GM18517 (cell line): Measurements from ENCODE around the gene NCKIPSD.
"Not testable (repeated sequence)": the region's sequence is repeated elsewhere in the genome, so short reads cannot be mapped to it uniquely, and the experiment has no call there.

Experiments used
- ATAC-seq: cut with Tn5 transposase; IDR thresholded peaks from one replicate; pipeline ENCODE4 v1.9.1; 2021; ENCODE audit warnings: mild to moderate bottlenecking, moderate library complexity; ENCODE audit not compliant: unreplicated experiment

Gene NCKIPSD

GRCh38 chr3:48685603-48686511 is at the start of gene NCKIPSD:
NCKIPSD (minus strand) TSS chr3:48685915; CDS start chr3:48685807, 108 bp downstream.
- peak; percentile 74 for ATAC-seq

DNA sequence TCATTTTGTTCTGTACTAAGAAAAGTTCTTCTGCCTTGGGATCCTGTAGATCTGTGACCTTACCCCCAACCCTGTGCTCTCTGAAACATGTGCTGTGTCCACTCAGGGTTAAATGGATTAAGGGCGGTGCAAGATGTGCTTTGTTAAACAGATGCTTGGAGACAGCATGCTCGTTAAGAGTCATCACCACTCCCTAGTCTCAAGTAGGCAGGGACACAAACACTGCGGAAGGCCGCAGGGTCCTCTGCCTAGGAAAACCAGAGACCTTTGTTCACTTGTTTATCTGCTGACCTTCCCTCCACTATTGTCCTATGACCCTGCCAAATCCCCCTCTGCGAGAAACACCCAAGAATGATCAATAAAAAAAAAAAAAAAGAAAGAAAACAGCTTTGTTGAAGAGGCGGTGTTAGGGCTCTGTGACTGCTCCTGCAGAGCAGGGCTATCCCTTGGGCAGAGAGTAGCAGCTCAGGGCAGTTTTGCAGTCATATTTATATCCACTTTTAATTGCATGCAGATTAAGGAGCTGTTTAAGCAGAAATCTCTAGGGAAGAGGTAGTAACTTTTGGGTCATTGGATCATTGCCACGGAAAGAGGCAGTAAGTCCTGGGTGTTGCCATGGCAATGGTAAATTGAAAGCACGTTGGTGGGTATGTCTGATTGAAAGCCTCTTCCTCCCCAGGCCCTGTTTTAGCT is 49.5 kb upstream of the NCKIPSD start:
- not testable (repeated sequence) for ATAC-seq

DNA sequence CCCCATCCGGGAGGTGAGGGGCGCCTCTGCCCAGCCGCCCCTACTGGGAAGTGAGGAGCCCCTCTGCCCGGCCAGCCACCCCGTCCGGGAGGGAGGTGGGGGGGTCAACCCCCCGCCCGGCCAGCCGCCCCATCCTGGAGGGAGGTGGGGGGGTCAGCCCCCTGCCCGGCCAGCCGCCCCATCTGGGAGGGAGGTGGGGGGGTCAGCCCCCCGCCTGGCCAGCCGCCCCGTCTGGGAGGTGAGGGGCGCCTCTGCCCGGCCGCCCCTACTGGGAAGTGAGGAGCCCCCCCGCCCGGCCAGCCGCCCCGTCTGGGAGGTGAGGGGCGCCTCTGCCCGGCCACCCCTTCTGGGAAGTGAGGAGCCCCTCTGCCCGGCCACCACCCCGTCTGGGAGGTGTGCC is 48.8 kb upstream of the NCKIPSD start:
- ATAC-seq, result not testable (repeated sequence)

- ATAC-seq, result not testable (repeated sequence)
These were observed 48.2 kb upstream of the NCKIPSD start for GRCh38 chr3:48733752-48734518.

GRCh38 chr3:48727511-48727910 is 41.8 kb upstream of the NCKIPSD start:
- ATAC-seq, result no peak

GRCh38 chr3:48725185-48725855 is 39.6 kb upstream of the NCKIPSD start:
- ATAC-seq, result not testable (repeated sequence)

- ATAC-seq, result no peak
These were observed 38.0 kb upstream of the NCKIPSD start for GRCh38 chr3:48723725-48724124.

DNA sequence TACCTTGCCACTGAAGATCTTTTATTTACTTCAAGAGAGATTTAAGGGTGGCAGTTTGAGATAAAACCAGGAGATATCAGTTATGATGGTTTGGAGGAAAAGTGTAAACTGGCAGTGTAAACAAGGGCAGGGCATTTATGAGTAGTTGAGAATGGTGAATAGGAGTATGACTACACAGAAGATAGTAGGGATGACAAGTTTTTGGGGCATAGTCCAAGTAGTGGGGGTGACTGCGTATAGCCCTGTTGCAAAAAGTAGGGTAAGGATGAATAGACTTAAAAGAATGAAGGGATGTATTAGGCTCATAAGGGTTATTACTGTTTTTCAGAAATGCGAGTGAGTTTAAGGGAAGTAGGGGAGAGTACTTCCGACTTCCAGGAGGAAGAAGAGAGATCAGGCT is 37.6 kb upstream of the NCKIPSD start:
- ATAC-seq, result not testable (repeated sequence)

DNA sequence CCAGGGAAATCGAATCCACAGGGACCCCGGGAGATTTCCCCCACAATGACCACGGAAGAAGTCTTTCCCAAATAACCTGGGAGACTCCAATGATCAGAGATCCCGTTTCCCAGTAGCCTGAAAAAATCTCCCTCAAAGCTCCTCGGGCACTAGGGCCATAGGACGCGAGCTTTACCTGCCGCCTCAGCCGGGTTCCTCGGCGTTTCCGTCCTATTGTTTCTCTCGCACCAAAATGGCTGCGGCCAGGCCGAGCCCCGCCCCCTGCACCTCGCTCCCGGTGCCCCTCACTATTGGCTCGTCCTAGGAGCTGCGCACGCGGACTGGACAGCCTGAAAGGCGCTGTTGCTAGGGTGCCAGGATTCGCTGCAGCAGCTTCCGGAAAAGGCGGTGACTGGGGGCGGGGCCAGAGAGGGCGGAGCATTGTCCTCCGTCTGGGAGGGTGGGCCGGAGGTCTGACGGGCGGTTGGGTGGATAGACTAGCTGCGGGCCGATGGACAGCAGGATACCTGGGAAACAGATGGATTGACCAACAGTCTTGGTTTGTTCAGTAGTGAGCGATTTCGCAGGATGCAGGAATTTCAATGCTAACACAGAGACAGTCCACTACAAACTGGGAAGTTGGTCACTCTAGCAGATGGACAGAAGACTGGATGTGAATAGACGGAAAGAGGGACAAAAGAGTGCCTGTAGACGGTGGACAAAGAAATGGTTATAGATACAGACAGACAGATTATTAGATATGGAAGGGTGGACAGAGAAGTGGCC is 31.4 kb upstream of the NCKIPSD start, which contains the start of gene IP6K2:
Gene IP6K2 (minus strand): TSS at position 240 of the 765 bp plus-strand sequence. CDS start 21,930 bp downstream, outside the sequence.
- peak; percentile 92 for ATAC-seq

GRCh38 chr3:48716508-48716981 is 30.8 kb upstream of the NCKIPSD start:
- ATAC-seq, result no peak

DNA sequence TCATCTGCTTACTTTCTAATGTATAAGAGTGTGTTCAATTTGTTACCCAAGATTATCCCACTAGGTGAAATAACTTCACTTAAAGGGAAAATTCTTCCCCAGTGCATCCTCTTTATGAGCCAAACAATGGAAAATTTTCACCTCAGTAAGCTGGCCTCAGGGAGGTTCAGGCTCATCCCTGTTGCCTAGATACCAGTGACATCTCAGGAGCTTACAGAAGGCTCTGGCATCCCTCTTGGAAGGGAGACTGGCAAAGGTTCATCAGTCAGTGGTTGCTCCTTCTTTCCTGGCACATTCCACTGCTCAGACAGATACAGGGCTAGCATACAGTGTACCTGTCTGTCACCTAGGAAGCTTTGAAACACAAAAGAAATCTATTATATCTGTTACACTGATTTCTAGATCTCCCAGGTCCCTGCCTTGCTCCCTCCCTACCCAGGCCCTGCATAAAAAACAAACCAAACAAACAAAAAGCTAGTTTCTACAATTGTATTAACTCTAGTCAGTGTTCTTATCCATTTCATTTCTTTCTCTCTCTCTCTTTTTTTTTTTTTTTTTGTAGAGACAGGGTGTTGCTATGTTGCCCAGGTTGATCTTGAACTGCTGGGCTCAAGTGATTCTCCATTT is 29.6 kb upstream of the NCKIPSD start:
- no peak for ATAC-seq

- ATAC-seq, result no peak
These were observed 26.0 kb upstream of the NCKIPSD start for GRCh38 chr3:48711727-48712126.

GRCh38 chr3:48709051-48709461 is 23.3 kb upstream of the NCKIPSD start:
- ATAC-seq, result no peak

- no peak for ATAC-seq
These were observed 22.8 kb upstream of the NCKIPSD start for GRCh38 chr3:48708481-48708889.

GRCh38 chr3:48707157-48707556 is 21.4 kb upstream of the NCKIPSD start:
- ATAC-seq, result no peak

- ATAC-seq, result no peak
These were observed 16.7 kb upstream of the NCKIPSD start for GRCh38 chr3:48702320-48702920.

- ATAC-seq, result no peak
These were observed 15.2 kb upstream of the NCKIPSD start for GRCh38 chr3:48700731-48701405.

- ATAC-seq, result no peak
These were observed 13.2 kb upstream of the NCKIPSD start for GRCh38 chr3:48698891-48699290.
